LNCaP clone FGC (cell line): ENCODE results near the gene MAPKAP1.

Experiments
- DNase-seq: peaks from one replicate; pipeline ENCODE4 v3.0.0-alpha.2; 2011; ENCODE audit warnings: low read depth
- H3K4me3 ChIP-seq: 2 replicates; pipeline ENCODE4 v1.5.1; 2011; ENCODE audit warnings: mild to moderate bottlenecking, low read depth, low read length, control low read depth
- CTCF ChIP-seq: IDR thresholded peaks from 2 replicates; pipeline ENCODE4 v1.5.1; 2012; ENCODE audit warnings: mild to moderate bottlenecking; ENCODE audit not compliant: control insufficient read depth, insufficient read depth; ENCODE audit errors: extremely low read depth

MAPKAP1 gene

GRCh38 chr9:125484350-125485282 lies 222.4 kb downstream of the MAPKAP1 start:
- no peak for DNase-seq
- H3K4me3 ChIP-seq: no peak overlapping the region
- no peak for TF ChIP-seq CTCF

- no peak for TF ChIP-seq CTCF
- H3K4me3 ChIP-seq: no peak overlapping the region
- DNase-seq: no peak
These were observed 223.3 kb downstream of the MAPKAP1 start for GRCh38 chr9:125483697-125484096.

- TF ChIP-seq CTCF: no peak
- no peak for DNase-seq
- H3K4me3 ChIP-seq: no peak overlapping the region
These were observed 227.0 kb downstream of the MAPKAP1 start for GRCh38 chr9:125479846-125480615.

GRCh38 chr9:125477089-125477544 lies 229.9 kb downstream of the MAPKAP1 start:
- TF ChIP-seq CTCF: no peak
- DNase-seq: no peak
- H3K4me3 ChIP-seq: no peak overlapping the region

GRCh38 chr9:125476645-125477044 lies 230.4 kb downstream of the MAPKAP1 start:
- no peak overlapping the region for H3K4me3 ChIP-seq
- no peak for TF ChIP-seq CTCF
- no peak for DNase-seq

- DNase-seq: no peak
- H3K4me3 ChIP-seq: no peak overlapping the region
- no peak for TF ChIP-seq CTCF
These were observed 231.6 kb downstream of the MAPKAP1 start for GRCh38 chr9:125475385-125475784.
